HepG2 (cell line): ENCODE measurements around the gene CCND1. TPM values are rescaled to one million over a fixed set of nuclear protein-coding genes. Genes with fewer than 3 reads are reported as not detected.

ENCODE experiments used
- DNMT3B ChIP-seq: conservative IDR thresholded peaks from 2 replicates; pipeline ENCODE4 v1.6.1; 2016; ENCODE audit warnings: missing biosample characterization, control low read depth
- DR1 ChIP-seq: sonication (generic); formaldehyde crosslinking; IDR thresholded peaks from 2 replicates; pipeline ENCODE4 v1.8.0; 2021; ENCODE audit warnings: mild to moderate bottlenecking, missing genetic modification reagents, inconsistent platforms
- GTF2F1 ChIP-seq: fragments of 150-350 bp; IDR thresholded peaks from 2 replicates; pipeline ENCODE4 v1.6.1; 2014; ENCODE audit warnings: low read length
- MTF2 ChIP-seq: sonication (generic); formaldehyde crosslinking; IDR thresholded peaks from 2 replicates; pipeline ENCODE4 v1.5.0; 2020; ENCODE audit warnings: missing genetic modification reagents, borderline replicate concordance
- SNRNP70 ChIP-seq: fragments of 200-400 bp; formaldehyde crosslinking; IDR thresholded peaks from 2 replicates; pipeline ENCODE4 v1.6.1; 2017; ENCODE audit warnings: mild to moderate bottlenecking, low read depth, low read length, moderate library complexity
- ZFP36 ChIP-seq: fragments of 150-350 bp; IDR thresholded peaks from 2 replicates; pipeline ENCODE4 v1.6.1; 2018; ENCODE audit warnings: borderline replicate concordance, low read length, low read depth; ENCODE audit not compliant: partially characterized antibody
- ZMYM2 ChIP-seq: sonication (generic); formaldehyde crosslinking; IDR thresholded peaks from 2 replicates; pipeline ENCODE4 v1.8.0; 2022; ENCODE audit warnings: mild to moderate bottlenecking, missing genetic modification reagents
- ZNF230 ChIP-seq: sonication (generic); formaldehyde crosslinking; IDR thresholded peaks from 2 replicates; pipeline ENCODE4 v1.4.0; 2020; ENCODE audit warnings: mild to moderate bottlenecking, missing genetic modification reagents
- ZNF253 ChIP-seq: sonication (generic); formaldehyde crosslinking; IDR thresholded peaks from 2 replicates; pipeline ENCODE4 v1.8.0; 2022; ENCODE audit warnings: mild to moderate bottlenecking, missing genetic modification reagents, borderline replicate concordance
- ZNF441 ChIP-seq: sonication (generic); formaldehyde crosslinking; IDR thresholded peaks from 2 replicates; pipeline ENCODE4 v1.7.0; 2021; ENCODE audit warnings: missing genetic modification reagents, borderline replicate concordance
- ZNF558 ChIP-seq: sonication (generic); formaldehyde crosslinking; IDR thresholded peaks from 2 replicates; pipeline ENCODE4 v1.9.0; 2022; ENCODE audit warnings: mild to moderate bottlenecking, missing genetic modification reagents, borderline replicate concordance
- ZNF790 ChIP-seq: sonication (generic); formaldehyde crosslinking; IDR thresholded peaks from 2 replicates; pipeline ENCODE4 v1.8.0; 2022; ENCODE audit warnings: missing genetic modification reagents, mild to moderate bottlenecking, borderline replicate concordance
- polyA plus RNA-seq, 8 experiments: library from polyadenylated mRNA; depleted of rRNA in 3 of 8; stranded (reverse) in 7 of 8; unstranded in 1 of 8; fragments of >200 nt; fragmentation: Illumina TruSeq in 4 of 8; extraction: Trizol in 4 of 8; gene quantifications; 2 replicates each; pipeline versions ENCODE4 v1.2.1 to v1.2.3, GENCODE V29; 2011 to 2016; ENCODE audit warnings: low read depth in 4 of 8, missing spikeins in 1 of 8, mixed read lengths in 1 of 8; ENCODE audit not compliant: insufficient read depth in 1 of 8
- total RNA-seq, 5 experiments: library from RNA; depleted of rRNA; stranded (reverse); fragments of >200 nt; fragmentation: Illumina TruSeq; extraction: Trizol; gene quantifications; 2 replicates each; pipeline ENCODE4 v1.2.3, GENCODE V29; 2016; ENCODE audit warnings: low read depth in 1 of 5
- TF ChIP-seq, protein P1 (sequence below): sonication (generic); formaldehyde crosslinking; IDR thresholded peaks from 2 replicates; pipeline ENCODE4 v1.4.0; 2020; ENCODE audit warnings: missing genetic modification reagents; ENCODE audit errors: not compliant biosample characterization
- TF ChIP-seq, protein P2 (sequence below): sonication (generic); formaldehyde crosslinking; IDR thresholded peaks from 2 replicates; pipeline ENCODE4 v1.5.1; 2020; ENCODE audit warnings: mild to moderate bottlenecking, missing genetic modification reagents, moderate library complexity
- TF ChIP-seq, protein P3 (sequence below): IDR thresholded peaks from 2 replicates; pipeline ENCODE4 v1.6.1; 2016; ENCODE audit warnings: missing compliant biosample characterization, missing genetic modification reagents, borderline replicate concordance
- TF ChIP-seq, protein P4 (sequence below): sonication (generic); formaldehyde crosslinking; IDR thresholded peaks from 2 replicates; pipeline ENCODE4 v1.8.1; 2022; ENCODE audit warnings: mild to moderate bottlenecking, missing genetic modification reagents
- TF ChIP-seq, protein P5 (sequence below): sonication (generic); formaldehyde crosslinking; IDR thresholded peaks from 2 replicates; pipeline ENCODE4 v1.8.0; 2022; ENCODE audit warnings: mild to moderate bottlenecking, missing genetic modification reagents, moderate library complexity
- TF ChIP-seq, protein P6 (sequence below): sonication (generic); formaldehyde crosslinking; IDR thresholded peaks from 2 replicates; pipeline ENCODE4 v1.4.0; 2020; ENCODE audit warnings: missing genetic modification reagents
- TF ChIP-seq, protein P7 (sequence below): sonication (generic); formaldehyde crosslinking; IDR thresholded peaks from 2 replicates; pipeline ENCODE4 v1.5.0; 2020; ENCODE audit warnings: missing genetic modification reagents

Gene CCND1
- total and polyA plus RNA-seq, 2 of the 13 experiments (the other 11 are each of a cell fraction or from before 2014, with no cell fraction given): 107 to 136 TPM

DNA sequence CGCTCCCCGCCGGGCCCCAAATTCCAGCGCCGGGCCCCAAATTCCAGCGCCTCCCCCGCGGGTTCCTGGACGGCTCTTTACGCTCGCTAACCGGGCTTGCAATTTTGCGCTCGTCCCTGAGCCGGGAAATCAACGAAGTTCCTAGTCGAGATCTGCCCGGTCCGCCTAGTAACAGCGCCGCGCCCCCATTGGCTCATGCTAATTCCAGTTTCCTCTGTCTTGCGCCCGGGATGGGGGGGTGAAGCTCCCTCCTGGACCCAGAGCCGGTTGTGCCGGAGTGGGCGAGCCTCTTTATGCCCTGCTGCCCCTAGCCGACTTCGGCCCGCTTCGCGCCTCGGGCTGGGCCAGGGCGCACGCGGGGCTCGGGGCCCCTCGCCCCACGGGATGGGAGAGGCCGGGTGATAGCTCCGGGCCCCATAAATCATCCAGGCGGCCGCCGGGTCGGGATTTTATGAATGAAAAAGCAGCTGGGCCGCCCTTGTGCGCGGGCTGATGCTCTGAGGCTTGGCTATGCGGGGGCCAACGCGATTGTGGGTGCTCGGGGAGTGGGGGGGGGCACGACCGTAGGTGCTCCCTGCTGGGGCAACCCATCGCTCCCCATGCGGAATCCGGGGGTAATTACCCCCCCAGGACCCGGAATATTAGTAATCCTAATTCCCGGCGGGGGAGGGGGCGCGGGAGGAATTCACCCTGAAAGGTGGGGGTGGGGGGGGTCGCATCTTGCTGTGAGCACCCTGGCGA, 1.8 kb upstream of the CCND1 start (continued):
- TF ChIP-seq, protein P1, sequence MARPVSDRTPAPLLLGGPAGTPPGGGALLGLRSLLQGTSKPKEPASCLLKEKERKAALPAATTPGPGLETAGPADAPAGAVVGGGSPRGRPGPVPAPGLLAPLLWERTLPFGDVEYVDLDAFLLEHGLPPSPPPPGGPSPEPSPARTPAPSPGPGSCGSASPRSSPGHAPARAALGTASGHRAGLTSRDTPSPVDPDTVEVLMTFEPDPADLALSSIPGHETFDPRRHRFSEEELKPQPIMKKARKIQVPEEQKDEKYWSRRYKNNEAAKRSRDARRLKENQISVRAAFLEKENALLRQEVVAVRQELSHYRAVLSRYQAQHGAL (CRISPR knock-in tag): peak; percentile 40
- no peak for TF ChIP-seq DNMT3B (CRISPR knock-in tag)
- 0 out of 2 replicates have a peak, but pooled peaks have one; percentile 22 for TF ChIP-seq MTF2 (CRISPR knock-in tag)
- no peak for TF ChIP-seq ZNF253 (CRISPR knock-in tag)
- TF ChIP-seq, protein P2, sequence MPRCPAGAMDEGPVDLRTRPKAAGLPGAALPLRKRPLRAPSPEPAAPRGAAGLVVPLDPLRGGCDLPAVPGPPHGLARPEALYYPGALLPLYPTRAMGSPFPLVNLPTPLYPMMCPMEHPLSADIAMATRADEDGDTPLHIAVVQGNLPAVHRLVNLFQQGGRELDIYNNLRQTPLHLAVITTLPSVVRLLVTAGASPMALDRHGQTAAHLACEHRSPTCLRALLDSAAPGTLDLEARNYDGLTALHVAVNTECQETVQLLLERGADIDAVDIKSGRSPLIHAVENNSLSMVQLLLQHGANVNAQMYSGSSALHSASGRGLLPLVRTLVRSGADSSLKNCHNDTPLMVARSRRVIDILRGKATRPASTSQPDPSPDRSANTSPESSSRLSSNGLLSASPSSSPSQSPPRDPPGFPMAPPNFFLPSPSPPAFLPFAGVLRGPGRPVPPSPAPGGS: no peak
- no peak for TF ChIP-seq ZFP36
- no peak for TF ChIP-seq ZNF790 (CRISPR knock-in tag)
- TF ChIP-seq GTF2F1: no peak
- TF ChIP-seq, protein P3, sequence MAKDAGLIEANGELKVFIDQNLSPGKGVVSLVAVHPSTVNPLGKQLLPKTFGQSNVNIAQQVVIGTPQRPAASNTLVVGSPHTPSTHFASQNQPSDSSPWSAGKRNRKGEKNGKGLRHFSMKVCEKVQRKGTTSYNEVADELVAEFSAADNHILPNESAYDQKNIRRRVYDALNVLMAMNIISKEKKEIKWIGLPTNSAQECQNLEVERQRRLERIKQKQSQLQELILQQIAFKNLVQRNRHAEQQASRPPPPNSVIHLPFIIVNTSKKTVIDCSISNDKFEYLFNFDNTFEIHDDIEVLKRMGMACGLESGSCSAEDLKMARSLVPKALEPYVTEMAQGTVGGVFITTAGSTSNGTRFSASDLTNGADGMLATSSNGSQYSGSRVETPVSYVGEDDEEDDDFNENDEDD (CRISPR knock-in tag): peak; percentile 49; the same call in 1 of the 2 replicates
- TF ChIP-seq ZNF441: no peak
- TF ChIP-seq SNRNP70: no peak
- no peak for TF ChIP-seq ZMYM2
- no peak for TF ChIP-seq ZNF558 (CRISPR knock-in tag)
- TF ChIP-seq DR1 (CRISPR knock-in tag): no peak
- TF ChIP-seq, protein P4, sequence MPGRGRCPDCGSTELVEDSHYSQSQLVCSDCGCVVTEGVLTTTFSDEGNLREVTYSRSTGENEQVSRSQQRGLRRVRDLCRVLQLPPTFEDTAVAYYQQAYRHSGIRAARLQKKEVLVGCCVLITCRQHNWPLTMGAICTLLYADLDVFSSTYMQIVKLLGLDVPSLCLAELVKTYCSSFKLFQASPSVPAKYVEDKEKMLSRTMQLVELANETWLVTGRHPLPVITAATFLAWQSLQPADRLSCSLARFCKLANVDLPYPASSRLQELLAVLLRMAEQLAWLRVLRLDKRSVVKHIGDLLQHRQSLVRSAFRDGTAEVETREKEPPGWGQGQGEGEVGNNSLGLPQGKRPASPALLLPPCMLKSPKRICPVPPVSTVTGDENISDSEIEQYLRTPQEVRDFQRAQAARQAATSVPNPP (CRISPR knock-in tag): no peak
- TF ChIP-seq, protein P5, sequence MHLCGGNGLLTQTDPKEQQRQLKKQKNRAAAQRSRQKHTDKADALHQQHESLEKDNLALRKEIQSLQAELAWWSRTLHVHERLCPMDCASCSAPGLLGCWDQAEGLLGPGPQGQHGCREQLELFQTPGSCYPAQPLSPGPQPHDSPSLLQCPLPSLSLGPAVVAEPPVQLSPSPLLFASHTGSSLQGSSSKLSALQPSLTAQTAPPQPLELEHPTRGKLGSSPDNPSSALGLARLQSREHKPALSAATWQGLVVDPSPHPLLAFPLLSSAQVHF: no peak
- TF ChIP-seq, protein P6, sequence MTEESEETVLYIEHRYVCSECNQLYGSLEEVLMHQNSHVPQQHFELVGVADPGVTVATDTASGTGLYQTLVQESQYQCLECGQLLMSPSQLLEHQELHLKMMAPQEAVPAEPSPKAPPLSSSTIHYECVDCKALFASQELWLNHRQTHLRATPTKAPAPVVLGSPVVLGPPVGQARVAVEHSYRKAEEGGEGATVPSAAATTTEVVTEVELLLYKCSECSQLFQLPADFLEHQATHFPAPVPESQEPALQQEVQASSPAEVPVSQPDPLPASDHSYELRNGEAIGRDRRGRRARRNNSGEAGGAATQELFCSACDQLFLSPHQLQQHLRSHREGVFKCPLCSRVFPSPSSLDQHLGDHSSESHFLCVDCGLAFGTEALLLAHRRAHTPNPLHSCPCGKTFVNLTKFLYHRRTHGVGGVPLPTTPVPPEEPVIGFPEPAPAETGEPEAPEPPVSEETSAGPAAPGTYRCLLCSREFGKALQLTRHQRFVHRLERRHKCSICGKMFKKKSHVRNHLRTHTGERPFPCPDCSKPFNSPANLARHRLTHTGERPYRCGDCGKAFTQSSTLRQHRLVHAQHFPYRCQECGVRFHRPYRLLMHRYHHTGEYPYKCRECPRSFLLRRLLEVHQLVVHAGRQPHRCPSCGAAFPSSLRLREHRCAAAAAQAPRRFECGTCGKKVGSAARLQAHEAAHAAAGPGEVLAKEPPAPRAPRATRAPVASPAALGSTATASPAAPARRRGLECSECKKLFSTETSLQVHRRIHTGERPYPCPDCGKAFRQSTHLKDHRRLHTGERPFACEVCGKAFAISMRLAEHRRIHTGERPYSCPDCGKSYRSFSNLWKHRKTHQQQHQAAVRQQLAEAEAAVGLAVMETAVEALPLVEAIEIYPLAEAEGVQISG (CRISPR knock-in tag): peak; percentile 42; the same call in 1 of the 2 replicates
- TF ChIP-seq, protein P7, sequence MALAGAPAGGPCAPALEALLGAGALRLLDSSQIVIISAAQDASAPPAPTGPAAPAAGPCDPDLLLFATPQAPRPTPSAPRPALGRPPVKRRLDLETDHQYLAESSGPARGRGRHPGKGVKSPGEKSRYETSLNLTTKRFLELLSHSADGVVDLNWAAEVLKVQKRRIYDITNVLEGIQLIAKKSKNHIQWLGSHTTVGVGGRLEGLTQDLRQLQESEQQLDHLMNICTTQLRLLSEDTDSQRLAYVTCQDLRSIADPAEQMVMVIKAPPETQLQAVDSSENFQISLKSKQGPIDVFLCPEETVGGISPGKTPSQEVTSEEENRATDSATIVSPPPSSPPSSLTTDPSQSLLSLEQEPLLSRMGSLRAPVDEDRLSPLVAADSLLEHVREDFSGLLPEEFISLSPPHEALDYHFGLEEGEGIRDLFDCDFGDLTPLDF: peak; percentile 49; the same call in 1 of the 2 replicates
- 0 out of 2 replicates have a peak, but pooled peaks have one; percentile 34 for TF ChIP-seq ZNF230 (CRISPR knock-in tag)
